Pons (tissue), 1 donor: ENCODE measurements around the gene ATF7IP.
A peak's percentile ranks its signal among the peaks of the same experiment; 100 is the strongest.
"Not testable (repeated sequence)": the region's sequence is repeated elsewhere in the genome, so short reads cannot be mapped to it uniquely, and the experiment has no call there.

Experiments
- DNase-seq: peaks from one replicate; pipeline ENCODE4 v3.0.0-alpha.2; 2016; ENCODE audit warnings: low spot score

The ATF7IP gene

GRCh38 chr12:14379508-14379907 is 14.0 kb downstream of the ATF7IP start:
- DNase-seq = no peak

GRCh38 chr12:14384783-14385638 is 19.5 kb downstream of the ATF7IP start:
- peak; percentile 83 for DNase-seq

- DNase-seq = no peak
Measured at GRCh38 chr12:14387219-14387871, 21.9 kb downstream of the ATF7IP start.

- no peak for DNase-seq
Measured at GRCh38 chr12:14390449-14390848, 25.0 kb downstream of the ATF7IP start.

GRCh38 chr12:14390870-14391530 is 25.5 kb downstream of the ATF7IP start:
- DNase-seq = no peak

GRCh38 chr12:14393751-14394150 is 28.3 kb downstream of the ATF7IP start:
- DNase-seq = no peak

- peak; percentile 88 for DNase-seq
Measured at GRCh38 chr12:14394317-14395073, 29.0 kb downstream of the ATF7IP start.

- DNase-seq = no peak
Measured at GRCh38 chr12:14395074-14395778, 29.7 kb downstream of the ATF7IP start.

- DNase-seq = no peak
Measured at GRCh38 chr12:14396071-14396470, 30.6 kb downstream of the ATF7IP start.

GRCh38 chr12:14399871-14400270 is 34.4 kb downstream of the ATF7IP start:
- no peak for DNase-seq

GRCh38 chr12:14400599-14400998 is 35.1 kb downstream of the ATF7IP start:
- no peak for DNase-seq

- not testable (repeated sequence) for DNase-seq
Measured at GRCh38 chr12:14401267-14401666, 35.8 kb downstream of the ATF7IP start.

GRCh38 chr12:14402697-14403096 is 37.2 kb downstream of the ATF7IP start:
- no peak for DNase-seq

- DNase-seq = no peak
Measured at GRCh38 chr12:14403293-14403692, 37.8 kb downstream of the ATF7IP start.

- peak; percentile 58 for DNase-seq
Measured at GRCh38 chr12:14403711-14404196, 38.3 kb downstream of the ATF7IP start.

GRCh38 chr12:14405407-14405806 is 39.9 kb downstream of the ATF7IP start:
- DNase-seq = not testable (repeated sequence)

GRCh38 chr12:14408208-14408607 is 42.7 kb downstream of the ATF7IP start:
- peak; percentile 30 for DNase-seq

GRCh38 chr12:14410177-14410576 is 44.7 kb downstream of the ATF7IP start:
- no peak for DNase-seq

- no peak for DNase-seq
Measured at GRCh38 chr12:14410841-14411569, 45.5 kb downstream of the ATF7IP start.

GRCh38 chr12:14416658-14417057 is 51.2 kb downstream of the ATF7IP start:
- DNase-seq = peak; percentile 89

- peak; percentile 96 for DNase-seq
Measured at GRCh38 chr12:14417715-14418114, 52.2 kb downstream of the ATF7IP start.
